K562 (cell line): Measurements from ENCODE around the gene STEAP1B. TPM values are rescaled to one million over a fixed set of nuclear protein-coding genes. Genes with fewer than 3 reads are reported as not detected.

Source experiments
- CEBPG ChIP-seq, 3 experiments: fragments of 200-800 bp in 1 of 3; sonication (Bioruptor generic) in 1 of 3; sonication (generic) in 1 of 3; formaldehyde crosslinking in 1 of 3; IDR thresholded peaks in 2 of 3; conservative IDR thresholded peaks in 1 of 3; 2 replicates each; pipeline versions ENCODE4 v1.6.1 to v1.8.0; 2016 to 2022; ENCODE audit warnings: missing compliant biosample characterization in 2 of 3, missing genetic modification characterization in 2 of 3, mild to moderate bottlenecking in 1 of 3, missing genetic modification reagents in 1 of 3
- CHAMP1 ChIP-seq: fragments of 450-650 bp; IDR thresholded peaks from 2 replicates; pipeline ENCODE4 v1.6.1; 2016; ENCODE audit warnings: mild to moderate bottlenecking
- CTCF ChIP-seq, 3 experiments: IDR thresholded peaks in 2 of 3; conservative IDR thresholded peaks in 1 of 3; 2 replicates each; pipeline ENCODE4 v1.5.1; 2011 to 2012; ENCODE audit warnings: low read length in 3 of 3, mild to moderate bottlenecking in 3 of 3, control low read depth in 2 of 3, improper control_type of control experiment in 1 of 3, inconsistent platforms in 1 of 3, low read depth in 1 of 3, mixed read lengths in 1 of 3, moderate library complexity in 1 of 3; ENCODE audit not compliant: insufficient read depth in 2 of 3
- DPF2 ChIP-seq: fragments of 450-650 bp; IDR thresholded peaks from 2 replicates; pipeline ENCODE4 v1.6.1; 2016
- EP400 ChIP-seq: fragments of 450-650 bp; IDR thresholded peaks from 2 replicates; pipeline ENCODE4 v1.6.1; 2017; ENCODE audit warnings: antibody characterized with exemption, mild to moderate bottlenecking, moderate library complexity
- GTF2E2 ChIP-seq: fragments of 200-800 bp; sonication (Bioruptor generic); IDR thresholded peaks from 2 replicates; pipeline ENCODE4 v1.6.1; 2016; ENCODE audit warnings: missing genetic modification characterization, missing compliant biosample characterization
- ID3 ChIP-seq, 2 experiments: fragments of 250-450 bp in 1 of 2; fragments of 450-650 bp in 1 of 2; sonication (Bioruptor Pico) in 1 of 2; IDR thresholded peaks; 2 replicates each; pipeline versions ENCODE4 v1.6.1 to v1.8.0; 2016 to 2021; ENCODE audit warnings: mild to moderate bottlenecking in 2 of 2, moderate library complexity in 2 of 2, missing compliant biosample characterization in 1 of 2, missing genetic modification characterization in 1 of 2
- KLF6 ChIP-seq: fragments of 250-450 bp; sonication (Bioruptor Pico); IDR thresholded peaks from 2 replicates; pipeline ENCODE4 v1.4.0; 2020; ENCODE audit warnings: mild to moderate bottlenecking, moderate library complexity, borderline replicate concordance
- MBD2 ChIP-seq: sonication (generic); IDR thresholded peaks from 2 replicates; pipeline ENCODE4 v1.6.1; 2016; ENCODE audit warnings: low read depth, borderline replicate concordance
- RREB1 ChIP-seq: fragments of 250-450 bp; sonication (Bioruptor Pico); IDR thresholded peaks from 2 replicates; pipeline ENCODE4 v1.4.0; 2020
- ZNF347 ChIP-seq: fragments of 450-650 bp; formaldehyde crosslinking; IDR thresholded peaks from 2 replicates; pipeline ENCODE4 v1.4.0; 2020; ENCODE audit warnings: low read depth, mild to moderate bottlenecking, moderate library complexity
- ZNF436 ChIP-seq: fragments of 250-450, 450-650 bp; sonication (Bioruptor Pico); formaldehyde crosslinking; IDR thresholded peaks from 2 replicates; pipeline ENCODE4 v1.7.0; 2020; ENCODE audit warnings: mild to moderate bottlenecking
- ZNF584 ChIP-seq: fragments of 200-800 bp; sonication (Bioruptor generic); IDR thresholded peaks from 2 replicates; pipeline ENCODE4 v1.6.1; 2016; ENCODE audit warnings: low read depth, mild to moderate bottlenecking, missing genetic modification characterization, missing compliant biosample characterization
- polyA plus RNA-seq, 8 experiments: library from polyadenylated mRNA; depleted of rRNA in 4 of 8; stranded (reverse) in 5 of 8; unstranded in 3 of 8; fragments of >200 nt; fragmentation: Nextera tagmentation in 2 of 8; fragmentation: Illumina TruSeq in 1 of 8; extraction: Ambion mirVana in 2 of 8; extraction: Trizol in 1 of 8; gene quantifications; 2 replicates each; pipeline versions ENCODE4 v1.2.1 to v1.2.3, GENCODE V29; 2011 to 2014; ENCODE audit warnings: inconsistent platforms in 1 of 8, missing spikeins in 1 of 8
- total RNA-seq, 7 experiments: library from RNA; depleted of rRNA in 6 of 7; stranded (reverse); fragments of >200 nt in 6 of 7; fragmentation: Illumina TruSeq in 2 of 7; extraction: Trizol in 2 of 7; gene quantifications; 2 replicates each; pipeline versions ENCODE4 v1.2.1 to v1.2.3, GENCODE V29; 2011 to 2021; ENCODE audit warnings: low replicate concordance in 1 of 7

Gene STEAP1B
- total and polyA plus RNA-seq, 9 of the 15 experiments (the other 6 are each of a cell fraction or from before 2014, with no cell fraction given), result 20.0 to 38.5 (median 30.6) TPM

GRCh38 chr7:22433710-22434460 is 66.1 kb downstream of the STEAP1B start (continued):
- TF ChIP-seq RREB1 (CRISPR knock-in tag) (peak; percentile 86), ZNF584 (CRISPR knock-in tag) (peak; percentile 93), CEBPG (CRISPR knock-in tag; IDR thresholded peaks at IDR 0.05) (peak; percentile 56; the same call in 1 of the 2 replicates), CEBPG (tag; conservative IDR thresholded peaks at IDR 0.05 in 1 of 2, IDR thresholded peaks at IDR 0.05 in 1 of 2) (peak in 1 of 2 experiments; percentile 52; a peak in 1 of 4 replicates), KLF6 (CRISPR knock-in tag) (peak; percentile 43; the same call in 1 of the 2 replicates), ID3 (CRISPR knock-in tag; IDR thresholded peaks at IDR 0.05) (no peak), ID3 (tag; IDR thresholded peaks at IDR 0.05) (peak; percentile 88), CTCF (IDR thresholded peaks at IDR 0.05 in 2 of 3, conservative IDR thresholded peaks at IDR 0.05 in 1 of 3; ENCODE audit: insufficient read depth in 2 of 3, low read depth in 1 of 3, low read length in 3 of 3) (no peak), EP400 (peak; percentile 50; the same call in 1 of the 2 replicates), ZNF347 (CRISPR knock-in tag) (no peak), DPF2 (peak; percentile 91), MBD2 (peak; percentile 75), ZNF436 (CRISPR knock-in tag) (no peak), GTF2E2 (tag) (no peak), CHAMP1 (peak; percentile 75)
